Skin of body (tissue), 2 donors: Measurements from ENCODE around the gene SIK2. TPM values are rescaled to one million over a fixed set of nuclear protein-coding genes. Genes with fewer than 3 reads are reported as not detected.
"Not testable (repeated sequence)": the region's sequence is repeated elsewhere in the genome, so short reads cannot be mapped to it uniquely, and the experiment has no call there.

Experiments
- DNase-seq: peaks from one replicate; lab custom pipeline; 2025; lab: John Stamatoyannopoulos, UW
- total RNA-seq: library from RNA; depleted of rRNA; stranded (reverse); fragments of >200 nt; gene quantifications from one replicate; pipeline ENCODE4 v1.2.3, GENCODE V29; 2014

The SIK2 gene
- total RNA-seq, 1 donor from 2014 or later, result 20.7 TPM

DNA sequence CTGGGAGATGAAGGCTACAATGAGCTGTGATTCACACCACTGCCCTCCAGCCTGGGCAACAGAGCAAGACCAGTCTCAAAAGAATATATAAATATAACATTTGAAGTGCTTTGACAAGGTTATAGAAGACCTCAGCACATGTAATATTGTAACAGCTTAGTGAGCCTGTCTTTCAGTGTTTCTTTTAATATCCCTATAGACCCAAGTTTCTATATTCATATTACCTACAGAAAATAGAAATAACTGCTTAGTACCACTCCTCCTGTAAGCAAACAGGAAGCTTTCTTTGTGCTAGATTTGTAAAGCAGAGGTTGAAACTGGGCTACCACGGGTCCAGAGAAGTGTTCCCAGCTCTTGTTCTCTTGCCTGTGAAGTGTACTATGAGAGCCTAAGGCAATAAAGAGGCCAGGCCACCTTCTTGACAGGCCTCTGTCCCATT, 95.7 kb downstream of the SIK2 start:
- DNase-seq, result no peak

DNA sequence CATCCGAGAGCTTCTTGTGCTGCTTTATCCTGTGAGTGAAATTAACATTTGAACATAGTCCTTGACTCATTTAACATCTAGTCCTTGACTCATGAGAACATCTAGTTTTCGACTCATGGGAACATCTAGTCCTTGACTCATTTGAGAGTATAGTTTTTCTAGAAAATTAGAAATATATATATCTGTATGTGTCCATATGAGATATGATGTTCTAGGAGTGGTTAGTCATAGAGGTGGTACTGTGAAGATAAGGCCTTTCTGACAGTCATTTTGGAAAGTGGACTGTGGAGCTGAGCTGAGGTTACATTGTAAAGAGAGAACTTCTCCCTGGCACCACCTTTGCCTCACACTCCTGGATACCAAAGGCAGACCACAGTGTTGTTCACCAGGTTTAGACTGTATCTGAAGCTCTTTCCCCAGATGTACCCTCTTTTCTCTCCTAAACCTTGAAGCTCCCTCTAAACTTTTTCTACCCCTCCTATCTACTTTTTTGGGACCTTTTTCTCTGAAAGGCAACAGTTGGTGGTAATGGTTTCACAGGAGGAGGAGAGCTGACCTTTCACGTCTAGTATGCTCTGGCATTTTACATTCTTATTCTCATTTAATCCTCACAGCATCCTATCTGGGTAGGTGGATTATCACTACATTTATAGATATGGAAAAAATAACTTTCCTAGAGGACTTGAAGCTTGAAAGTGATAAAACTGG, 96.8 kb downstream of the SIK2 start:
- DNase-seq, result no peak

DNA sequence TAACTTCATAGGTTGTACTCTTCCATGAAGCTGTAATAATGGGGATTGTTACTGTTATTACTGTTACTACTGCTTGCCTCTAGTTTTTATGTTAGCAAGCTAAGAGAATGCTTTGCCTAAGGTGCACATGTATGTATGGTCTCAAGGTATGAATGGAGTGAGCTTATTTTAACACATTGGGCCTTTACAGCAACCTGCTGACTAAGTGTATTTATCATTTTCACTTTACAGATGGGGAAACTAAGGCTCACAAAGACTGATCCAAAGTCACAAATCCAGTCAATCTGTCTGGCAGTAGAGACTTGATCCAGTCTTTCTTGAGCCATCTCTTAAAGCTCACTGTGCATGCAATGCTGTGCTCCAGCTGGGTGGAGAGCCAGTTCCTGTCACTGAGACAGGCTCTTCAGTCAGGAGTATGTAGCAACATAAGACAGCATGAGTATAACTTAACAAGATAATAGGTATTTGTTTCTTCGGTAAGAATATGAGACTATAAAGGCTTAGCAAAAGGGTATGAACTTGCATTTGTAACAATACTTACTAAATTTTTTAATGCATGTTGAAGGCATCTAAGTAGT, 97.4 kb downstream of the SIK2 start:
- DNase-seq, result no peak

DNA sequence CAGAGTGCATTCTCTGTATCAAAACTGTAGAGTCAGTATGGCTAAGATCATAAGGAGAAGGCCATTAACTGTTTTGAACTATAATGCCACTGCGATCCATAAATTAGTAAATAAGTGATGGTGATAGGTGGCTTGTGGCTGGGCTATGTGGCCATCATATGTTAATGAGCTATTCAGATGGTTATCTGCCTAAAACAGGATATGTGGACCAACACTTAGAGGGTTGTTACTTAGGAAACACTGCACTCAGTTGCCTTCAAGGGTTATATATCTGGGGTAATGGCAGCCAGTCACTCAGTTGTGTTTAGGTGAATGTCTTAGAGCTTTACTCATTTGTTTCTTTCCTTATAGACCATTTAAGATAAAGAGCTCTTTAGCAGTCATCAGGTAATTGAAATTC, 97.9 kb downstream of the SIK2 start:
- DNase-seq, result no peak

DNA sequence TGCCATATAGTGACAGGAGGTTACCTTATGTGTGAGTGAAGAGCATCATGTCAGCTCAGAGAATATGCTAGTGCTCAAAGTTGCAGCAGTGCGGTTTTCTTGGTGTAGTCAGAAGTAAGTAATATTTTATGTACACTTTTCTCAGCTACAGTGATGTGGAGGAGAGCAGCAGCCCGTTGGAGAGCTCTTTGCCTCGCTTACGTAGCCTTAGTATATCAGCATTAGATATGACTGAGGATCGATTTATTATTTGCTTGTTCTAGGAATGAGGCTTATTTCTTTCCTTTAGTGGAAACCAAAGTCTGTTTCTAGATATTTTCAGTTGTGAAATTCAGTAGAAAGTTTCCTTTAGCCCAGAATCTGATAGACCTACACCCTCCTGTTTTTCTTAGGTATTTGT, 100.4 kb downstream of the SIK2 start:
- DNase-seq, result no peak

DNA sequence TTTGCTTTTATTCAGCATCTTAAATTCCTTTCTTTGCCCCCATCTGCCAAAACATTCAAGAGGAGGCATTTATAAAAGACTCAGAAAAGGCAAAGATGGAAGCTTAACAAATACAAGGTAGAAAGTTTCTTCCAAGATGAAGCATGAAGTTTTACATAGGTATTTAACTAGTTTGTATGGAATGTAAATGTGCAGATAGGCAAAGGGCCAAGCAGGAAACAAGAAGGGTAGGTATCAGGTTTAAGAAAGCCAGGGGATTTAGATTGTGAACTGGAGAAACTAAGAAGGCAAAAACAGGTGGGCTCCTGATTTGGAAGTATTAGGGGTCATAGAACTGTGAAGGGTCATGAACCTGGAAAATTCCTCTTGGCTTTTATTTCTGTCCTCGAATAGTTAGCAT, 101.3 kb downstream of the SIK2 start:
- no peak for DNase-seq

DNA sequence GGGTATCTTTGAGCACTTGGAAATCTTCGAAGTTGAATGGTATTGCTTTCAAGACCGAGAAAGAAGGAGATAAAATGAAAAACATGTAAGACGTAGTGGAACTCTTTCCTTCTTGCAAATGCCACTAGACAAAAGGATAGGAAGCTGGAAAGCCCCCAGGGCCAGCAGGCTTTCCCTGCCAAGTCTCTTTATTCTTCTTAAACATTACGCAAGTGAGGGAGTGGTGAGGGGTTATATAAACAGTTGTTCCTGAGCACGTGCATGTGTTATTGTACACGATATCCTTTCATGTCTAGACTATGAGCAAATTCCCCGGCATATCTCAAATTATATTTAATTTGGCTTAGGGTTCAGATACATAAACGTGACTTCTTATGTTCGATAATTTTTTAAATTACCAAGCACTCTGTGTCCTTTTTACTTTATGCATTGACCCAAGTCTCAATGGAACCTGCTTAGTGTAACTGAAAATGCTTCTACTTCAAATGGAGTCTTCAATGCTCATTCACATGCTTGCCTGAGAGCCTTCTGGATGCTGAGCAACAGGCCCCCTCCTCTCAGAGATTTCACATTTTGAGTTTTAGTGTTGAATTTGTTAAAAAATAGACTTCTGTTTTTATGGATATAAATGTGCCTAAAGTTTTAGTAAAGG, 104.9 kb downstream of the SIK2 start:
- DNase-seq, result peak; percentile 28

DNA sequence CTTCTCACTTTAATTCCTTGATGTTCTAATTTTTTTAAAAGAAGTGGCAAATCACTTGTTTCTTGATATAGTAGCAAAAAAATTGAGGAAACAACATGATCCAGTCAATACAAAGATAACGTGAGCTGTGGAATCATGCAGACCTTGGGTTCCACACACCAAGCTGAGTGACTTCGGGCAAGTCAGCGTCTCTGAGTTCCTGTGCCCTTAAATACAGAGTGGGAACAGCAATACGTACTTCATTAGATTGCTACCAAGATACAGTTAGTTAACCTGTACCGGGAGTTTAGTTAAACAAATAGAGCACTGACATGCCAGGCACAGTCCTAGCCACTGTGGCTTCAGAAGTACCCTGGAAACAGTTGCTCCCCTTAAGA, 105.4 kb downstream of the SIK2 start:
- DNase-seq, result no peak

DNA sequence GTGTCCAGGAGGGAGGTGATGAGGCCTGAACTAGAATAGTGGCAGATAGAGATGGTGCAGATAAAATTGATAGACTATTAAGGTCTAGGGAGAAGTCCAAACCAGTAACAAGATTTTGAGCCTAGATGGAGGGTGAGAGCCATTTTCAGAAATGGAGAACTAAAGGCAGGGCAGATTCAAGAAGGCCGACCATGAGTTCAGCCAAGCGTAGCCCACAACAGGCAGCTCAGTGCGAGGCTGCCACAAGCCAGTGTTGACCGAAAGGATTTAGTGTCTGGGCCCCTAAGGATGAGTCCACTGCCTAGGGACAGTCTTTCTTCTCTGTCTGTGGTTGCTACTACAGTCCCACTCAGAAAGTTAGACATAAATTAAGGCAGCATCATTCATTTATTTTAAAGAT, 112.3 kb downstream of the SIK2 start:
- DNase-seq, result no peak

DNA sequence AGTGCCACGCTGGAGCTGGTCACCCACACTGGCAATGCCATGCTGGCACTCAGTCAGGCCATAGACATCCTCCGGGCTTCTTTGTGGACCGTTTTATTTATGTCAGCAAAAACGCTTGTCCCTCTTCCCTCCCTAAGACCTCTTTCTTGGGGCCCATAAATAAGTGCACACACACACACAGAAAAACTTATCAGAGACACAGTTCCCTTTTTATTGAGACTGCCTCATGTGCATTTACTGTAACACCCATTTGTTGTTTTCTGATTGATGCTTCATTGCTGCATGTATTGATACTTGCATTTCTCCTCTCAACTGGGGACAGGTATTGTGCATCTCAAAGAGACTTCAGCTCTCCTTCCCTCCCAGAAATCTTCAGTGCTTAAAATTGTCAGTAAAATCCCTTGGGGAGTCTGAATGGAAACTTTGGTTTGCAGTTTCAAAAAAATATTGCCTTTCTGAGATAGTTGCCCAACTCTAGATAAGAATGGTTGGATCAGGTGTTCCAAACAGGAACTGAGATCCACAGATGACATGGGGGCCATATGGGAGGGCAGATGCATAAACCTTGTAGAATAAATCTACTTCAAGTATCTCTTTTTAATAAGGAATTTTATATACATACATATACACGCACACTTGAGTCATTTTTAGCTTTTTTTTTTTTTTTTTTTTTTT, 113.0 kb downstream of the SIK2 start:
- DNase-seq, result no peak

DNA sequence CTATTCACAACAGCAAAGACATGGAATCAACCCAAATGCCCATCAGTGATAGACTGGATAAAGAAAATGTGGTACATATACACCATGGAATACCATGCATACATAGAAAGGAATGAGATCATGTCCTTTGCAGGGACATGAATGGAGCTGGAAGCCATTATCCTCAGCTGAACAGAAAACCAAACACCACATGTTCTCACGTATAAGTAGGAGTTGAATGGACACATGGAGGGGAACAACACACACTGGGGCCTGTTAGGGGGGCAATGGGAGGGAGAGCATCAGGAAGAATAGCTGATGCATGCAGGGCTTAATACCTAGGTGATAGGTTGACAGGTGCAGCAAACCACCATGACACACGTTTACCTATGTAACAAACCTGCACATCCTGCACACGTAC, 115.4 kb downstream of the SIK2 start:
- not testable (repeated sequence) for DNase-seq

DNA sequence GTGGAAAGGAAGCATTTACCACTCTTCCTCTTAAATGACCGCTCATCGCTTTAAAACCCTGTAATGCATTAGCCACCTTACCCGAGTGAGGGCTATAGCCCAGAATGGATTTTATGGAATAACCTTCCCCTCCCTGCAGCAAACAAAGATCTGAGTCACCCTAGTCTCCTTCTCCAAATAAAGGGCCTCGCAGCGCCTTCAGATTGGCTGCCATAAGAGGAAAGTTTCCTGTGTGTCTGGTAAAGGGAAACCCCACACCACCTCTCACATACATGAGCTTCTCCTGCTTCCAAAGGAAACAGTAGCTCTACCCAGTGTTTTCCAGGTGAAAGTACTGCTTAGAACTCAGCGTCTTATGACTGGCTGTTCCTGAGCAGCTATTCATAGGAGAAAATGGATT, 116.2 kb downstream of the SIK2 start:
- DNase-seq, result no peak

DNA sequence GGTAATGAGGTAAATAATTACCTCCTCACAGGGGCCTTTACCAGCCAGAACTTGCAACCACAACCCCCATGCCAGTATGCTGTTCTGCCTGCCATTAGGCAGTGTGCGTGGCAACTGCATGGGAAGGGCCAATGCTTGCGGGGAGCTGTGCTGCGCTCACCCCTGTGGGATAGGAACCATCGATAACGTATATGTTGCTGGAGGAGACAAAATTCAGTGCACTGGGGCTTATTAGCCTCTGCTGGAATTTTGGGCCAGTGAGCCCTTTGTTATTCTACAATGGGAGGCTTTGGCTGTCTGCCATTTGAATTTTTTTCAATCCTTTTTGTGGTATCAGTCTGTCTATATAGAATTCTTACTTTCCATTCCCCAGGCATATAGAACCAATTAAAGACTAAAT, 116.6 kb downstream of the SIK2 start:
- no peak for DNase-seq

DNA sequence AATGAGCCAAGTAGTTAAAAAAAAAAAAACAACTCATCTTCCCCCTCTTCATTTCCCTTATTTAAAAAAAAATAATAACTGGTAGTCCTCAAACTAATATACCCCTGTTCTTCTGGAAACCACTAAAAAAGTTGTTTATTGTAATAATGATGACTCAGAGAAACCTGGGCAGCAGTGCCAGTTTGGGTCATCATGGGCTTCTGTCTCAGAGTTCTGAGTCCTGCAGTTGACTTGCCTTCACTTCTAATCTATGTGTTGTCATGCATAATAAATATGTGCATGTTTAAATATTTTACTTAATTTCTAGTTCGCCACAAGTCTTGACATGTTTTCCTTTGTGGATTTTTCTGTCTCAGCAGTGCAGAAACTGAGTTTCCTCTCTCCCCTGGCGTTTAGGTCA, 117.1 kb downstream of the SIK2 start:
- no peak for DNase-seq

DNA sequence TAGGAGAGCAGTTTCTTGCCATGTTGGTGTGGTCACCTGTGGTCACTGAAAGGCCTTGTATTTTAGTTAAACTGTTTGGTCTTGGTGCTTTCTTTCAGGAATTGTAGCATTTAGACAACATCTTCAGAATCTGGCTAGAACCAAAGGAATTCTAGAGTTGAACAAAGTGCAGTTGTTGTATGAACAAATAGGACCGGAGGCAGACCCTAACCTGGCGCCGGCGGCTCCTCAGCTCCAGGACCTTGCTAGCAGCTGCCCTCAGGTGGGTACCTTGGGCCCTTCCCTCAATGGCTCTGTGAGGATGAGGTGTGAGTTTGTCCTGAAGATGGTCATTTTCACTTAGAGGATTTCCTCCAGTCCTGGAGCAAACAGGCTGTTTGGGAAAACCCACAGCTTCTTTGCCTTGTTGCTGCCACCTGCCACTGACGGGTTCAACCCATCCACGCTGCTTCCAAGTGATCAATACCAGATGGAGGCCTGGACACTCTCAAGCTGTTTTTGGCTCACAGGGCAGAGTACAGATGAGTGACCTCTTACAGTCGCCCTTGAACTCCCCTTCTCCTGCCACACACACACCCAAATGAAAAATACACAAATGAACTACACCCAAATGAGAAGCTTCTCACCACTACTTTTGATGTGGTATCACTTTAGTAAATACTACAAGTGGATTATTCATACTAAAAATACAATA, 118.7 kb downstream of the SIK2 start:
- no peak for DNase-seq

DNA sequence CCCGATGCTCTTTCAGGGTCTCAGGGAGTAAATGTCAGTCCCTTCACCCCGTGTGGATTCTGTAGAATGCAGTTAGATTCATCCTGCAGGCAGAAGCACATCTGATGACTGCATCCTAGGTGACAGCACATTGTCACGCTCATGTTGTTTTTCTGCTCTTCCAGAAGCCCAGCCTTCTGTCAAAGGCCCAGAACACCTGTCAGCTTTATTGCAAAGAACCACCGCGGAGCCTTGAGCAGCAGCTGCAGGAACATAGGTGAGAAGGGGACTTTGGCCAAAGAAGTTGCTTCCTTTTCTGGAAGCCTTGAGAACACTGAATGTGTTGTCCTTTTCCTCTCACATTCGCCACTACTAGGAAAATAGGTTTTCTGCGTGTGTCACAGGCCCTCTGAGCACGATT, 120.3 kb downstream of the SIK2 start:
- DNase-seq, result no peak

DNA sequence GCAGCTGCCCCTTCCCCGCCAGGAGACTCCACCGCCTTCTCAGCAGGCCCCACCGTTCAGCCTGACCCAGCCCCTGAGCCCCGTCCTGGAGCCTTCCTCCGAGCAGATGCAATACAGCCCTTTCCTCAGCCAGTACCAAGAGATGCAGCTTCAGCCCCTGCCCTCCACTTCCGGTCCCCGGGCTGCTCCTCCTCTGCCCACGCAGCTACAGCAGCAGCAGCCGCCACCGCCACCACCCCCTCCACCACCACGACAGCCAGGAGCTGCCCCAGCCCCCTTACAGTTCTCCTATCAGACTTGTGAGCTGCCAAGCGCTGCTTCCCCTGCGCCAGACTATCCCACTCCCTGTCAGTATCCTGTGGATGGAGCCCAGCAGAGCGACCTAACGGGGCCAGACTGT, 121.3 kb downstream of the SIK2 start:
- no peak for DNase-seq

DNA sequence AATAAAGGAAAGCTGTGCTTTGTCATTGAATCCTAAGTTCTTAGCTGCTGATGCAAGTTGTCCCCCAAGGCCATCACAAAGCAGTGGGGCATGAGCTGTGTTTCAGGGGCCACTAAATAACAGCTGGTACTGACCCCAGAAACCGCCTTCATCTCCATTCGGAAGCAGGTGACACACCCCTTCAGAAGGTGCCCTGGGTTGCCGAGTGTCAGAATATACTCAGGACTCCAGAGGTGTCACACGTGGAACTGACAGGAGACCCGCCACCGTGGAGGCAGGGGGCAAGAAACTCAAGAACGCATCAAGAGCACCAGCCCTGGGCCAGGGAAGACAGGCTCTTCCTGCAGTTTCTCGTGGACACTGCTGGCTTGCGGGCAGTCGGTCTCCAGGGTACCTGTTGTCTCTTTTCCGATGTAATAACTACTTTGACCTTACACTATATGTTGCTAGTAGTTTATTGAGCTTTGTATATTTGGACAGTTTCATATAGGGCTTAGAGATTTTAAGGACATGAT, 122.4 kb downstream of the SIK2 start:
- DNase-seq, result no peak

DNA sequence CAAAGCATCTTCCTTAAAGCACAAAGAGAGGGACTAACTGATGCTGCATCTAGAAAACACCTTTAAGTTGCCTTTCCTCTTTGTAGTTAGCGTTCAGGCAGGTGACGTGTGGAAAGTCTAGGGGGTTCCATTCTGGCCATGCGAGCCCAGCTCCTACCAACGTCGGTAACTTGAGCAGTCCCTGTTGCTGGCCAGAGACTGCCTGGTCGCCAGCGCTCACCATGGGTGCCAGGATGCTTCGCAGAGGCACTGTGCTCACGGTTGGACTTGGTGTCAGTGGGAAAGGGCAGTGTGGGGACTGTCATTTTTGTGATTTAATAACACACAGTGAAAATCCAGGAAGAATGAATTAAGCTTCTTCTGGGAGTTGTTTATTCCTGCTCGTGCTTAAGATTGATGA, 123.4 kb downstream of the SIK2 start:
- DNase-seq, result no peak

DNA sequence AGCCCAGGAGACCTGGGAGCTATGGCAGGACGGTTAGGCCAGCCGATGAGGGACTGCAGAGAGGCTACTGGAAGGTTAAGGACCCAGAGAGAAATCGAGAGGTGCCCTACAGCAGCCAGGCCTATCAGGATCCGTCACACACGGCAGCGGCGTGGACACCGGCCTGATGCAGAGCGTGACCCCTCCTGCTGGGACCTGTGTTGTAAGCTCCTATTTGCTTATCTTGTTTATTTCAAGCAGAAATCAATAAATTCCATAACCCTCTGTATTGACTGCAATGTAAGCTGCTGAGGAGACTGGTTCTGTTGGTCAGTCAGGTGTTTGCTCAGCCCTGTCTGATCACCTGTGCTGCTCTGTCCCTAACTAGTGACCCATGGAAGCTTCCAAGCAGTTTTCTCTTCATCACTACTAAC, 124.1 kb downstream of the SIK2 start:
- no peak for DNase-seq

DNA sequence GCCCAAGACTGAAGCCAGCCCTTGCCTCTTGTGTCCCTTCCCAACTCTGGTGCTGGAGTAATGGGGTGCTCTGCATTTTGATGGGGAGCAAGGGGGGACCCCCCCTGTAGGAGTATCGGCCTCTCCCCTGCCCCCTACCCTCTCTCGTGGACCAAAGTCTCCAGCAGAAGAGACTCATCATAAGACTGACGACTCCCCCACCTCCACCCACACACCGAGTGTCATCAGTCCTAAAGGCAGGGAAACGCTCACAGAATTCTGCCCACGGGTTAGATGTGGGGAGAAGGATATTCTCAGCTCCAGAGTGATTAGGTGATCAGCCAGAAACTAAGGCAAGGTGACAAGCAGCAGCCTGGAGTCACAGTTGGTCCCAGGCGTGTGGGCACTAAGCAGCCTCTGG, 125.2 kb downstream of the SIK2 start:
- DNase-seq, result no peak
